ENCODE data around the gene AHSA1.
A peak's percentile ranks its signal among the peaks of the same experiment; 100 is the strongest.

Gene AHSA1

GRCh38 chr14:77474479-77475177 lies 16.7 kb downstream of the AHSA1 start:
- no peak for DNase-seq

GRCh38 chr14:77475432-77476115 lies 17.7 kb downstream of the AHSA1 start:
- DNase-seq: no peak

DNA sequence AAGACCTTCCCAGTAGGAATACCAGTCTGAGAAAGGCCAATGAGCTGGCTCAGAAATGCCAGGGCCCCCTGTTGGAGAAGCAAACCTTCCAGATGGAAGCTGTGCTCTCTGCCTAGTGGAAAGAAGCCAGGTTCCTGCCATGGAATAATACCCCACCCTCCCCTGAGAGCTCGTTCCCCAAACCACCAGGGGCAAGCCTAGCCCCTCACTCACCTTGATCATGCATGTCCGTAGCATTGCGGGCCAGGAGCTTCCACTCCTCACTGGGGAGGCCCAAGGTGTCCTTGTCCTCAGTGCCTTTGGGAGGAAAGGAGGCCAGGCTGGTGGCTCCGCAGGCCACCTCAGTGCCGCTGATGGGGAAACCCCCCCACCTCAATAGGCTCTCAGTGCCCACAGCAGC lies 20.1 kb downstream of the AHSA1 start:
- DNase-seq: no peak

DNA sequence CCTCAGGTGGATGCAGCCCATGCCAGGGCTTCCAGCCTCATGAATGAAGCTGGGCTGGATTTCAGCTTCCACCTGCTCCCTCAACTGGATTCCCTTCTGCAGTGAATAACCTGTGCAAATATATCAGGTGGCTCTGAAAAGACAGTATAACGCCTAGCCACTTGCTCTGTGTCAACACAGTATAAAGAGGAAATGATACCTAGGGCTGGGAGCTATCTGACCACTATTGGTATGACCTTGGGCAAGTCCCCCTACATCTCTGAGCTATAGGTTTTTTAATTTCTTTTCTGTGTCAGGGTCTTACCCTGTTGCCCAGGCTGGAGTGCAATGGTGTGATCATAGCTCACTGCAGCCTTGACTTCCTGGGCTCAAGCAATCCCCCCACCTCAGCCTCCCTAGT lies 20.9 kb downstream of the AHSA1 start:
- DNase-seq: no peak

DNA sequence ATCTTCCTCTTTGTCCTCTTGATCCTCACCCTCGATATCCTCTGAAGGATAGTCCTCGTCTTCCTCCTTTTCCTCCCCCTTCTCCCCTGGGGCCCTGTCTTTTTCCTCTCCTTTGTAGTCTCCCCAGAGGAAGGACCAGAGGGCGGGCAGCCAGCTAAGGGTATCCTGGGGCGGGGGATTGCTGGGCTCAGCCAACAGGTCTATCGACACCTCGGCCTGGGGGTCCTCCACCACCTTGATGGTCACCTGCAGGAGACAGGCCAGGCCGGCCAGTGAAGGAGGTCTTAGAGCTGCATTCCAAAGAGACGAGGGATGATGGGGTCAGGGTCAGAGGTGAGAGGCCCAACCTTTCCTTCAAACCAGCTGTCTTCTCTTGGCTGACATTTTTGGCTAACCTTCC lies 24.5 kb downstream of the AHSA1 start:
- DNase-seq: no peak

DNA sequence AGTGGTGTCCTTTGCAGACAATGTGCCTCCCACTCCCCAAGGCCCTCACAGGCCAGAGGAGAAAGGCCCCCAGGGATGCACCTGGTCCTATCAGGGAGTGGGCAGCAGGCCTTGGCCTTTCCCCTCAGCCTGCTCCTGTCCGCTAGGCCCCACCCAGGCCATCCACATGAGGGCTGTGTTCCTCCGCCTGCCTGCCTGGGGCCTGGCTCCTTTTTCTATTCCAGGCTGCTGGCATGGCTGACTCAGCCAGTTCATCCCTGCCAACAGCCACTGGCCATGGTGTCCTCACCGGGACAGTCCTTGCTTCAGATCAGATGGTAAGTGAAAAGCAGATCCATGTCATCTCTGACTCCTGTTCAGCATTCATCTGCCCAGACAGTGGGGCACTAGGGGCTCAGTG lies 27.4 kb downstream of the AHSA1 start:
- DNase-seq: no peak

GRCh38 chr14:77485901-77486678 lies 28.2 kb downstream of the AHSA1 start:
- no peak for DNase-seq

DNA sequence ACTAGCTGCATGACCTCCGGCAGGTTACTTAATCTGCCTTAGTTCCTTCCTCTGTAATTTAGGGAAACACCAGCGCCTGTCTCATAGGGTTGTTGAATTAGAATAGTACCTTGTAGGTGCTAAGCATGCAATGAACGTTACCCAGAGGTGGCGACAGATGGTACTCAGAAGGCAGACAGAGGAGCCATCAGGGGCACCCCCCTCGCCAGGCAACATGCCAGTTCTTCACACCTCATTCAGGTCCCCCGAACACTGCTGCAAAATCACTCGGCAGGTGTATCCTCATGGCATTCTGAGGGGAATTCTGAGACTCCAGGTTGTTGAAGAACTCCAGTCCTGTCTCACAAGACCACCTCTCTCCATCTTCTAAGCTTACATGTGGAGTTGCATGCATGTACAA lies 30.7 kb downstream of the AHSA1 start:
- DNase-seq: no peak

DNA sequence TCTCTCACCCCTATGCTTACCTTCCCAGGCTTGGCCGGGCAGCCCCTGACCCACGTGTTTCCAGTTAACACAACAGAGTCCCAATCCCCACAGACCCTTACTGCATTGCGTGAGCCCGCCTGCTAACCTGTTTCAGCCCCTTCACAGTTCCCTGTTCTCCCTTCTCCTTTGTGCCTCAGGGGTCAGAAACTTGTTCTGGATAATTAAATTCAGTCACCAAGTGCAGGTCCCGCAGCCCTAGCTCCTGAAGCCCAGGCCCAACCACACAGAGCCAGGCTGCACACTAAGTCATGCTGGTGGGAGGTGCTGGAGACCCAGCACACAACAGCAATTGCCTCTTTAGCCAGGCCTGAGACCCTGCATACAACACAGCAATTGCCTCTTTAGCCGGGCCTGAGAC lies 31.1 kb downstream of the AHSA1 start:
- no peak for DNase-seq

DNA sequence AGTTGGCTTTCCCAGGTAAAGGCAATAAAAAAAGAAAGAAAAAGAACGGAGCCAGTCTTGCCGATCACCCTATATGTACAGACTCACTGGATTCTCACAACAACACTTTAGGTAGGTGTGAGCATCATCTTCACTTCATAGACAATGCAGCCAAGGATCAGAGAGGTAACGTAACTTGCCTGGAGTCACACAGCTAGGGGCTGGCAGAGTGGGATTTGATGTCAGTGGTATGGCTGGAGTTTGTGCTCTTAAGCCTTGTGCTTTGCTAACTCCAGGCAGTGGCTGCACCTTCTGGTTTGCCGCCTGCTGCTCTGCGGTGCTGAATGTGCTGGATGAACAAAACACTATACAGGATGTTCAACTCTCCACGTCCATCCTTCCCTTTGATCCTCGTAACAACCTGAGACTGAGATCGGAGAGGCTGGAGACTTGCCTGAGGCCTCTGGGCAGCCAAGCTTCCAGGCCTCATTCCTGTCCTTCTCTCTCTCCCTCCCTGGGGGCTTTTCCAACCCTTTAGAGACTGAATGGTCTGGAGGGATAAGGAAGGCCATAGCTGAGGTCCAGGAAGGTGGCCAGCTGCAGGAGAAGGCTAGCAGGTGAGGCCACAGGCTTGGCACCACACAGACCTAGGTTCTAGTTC lies 32.6 kb downstream of the AHSA1 start:
- DNase-seq: no peak

DNA sequence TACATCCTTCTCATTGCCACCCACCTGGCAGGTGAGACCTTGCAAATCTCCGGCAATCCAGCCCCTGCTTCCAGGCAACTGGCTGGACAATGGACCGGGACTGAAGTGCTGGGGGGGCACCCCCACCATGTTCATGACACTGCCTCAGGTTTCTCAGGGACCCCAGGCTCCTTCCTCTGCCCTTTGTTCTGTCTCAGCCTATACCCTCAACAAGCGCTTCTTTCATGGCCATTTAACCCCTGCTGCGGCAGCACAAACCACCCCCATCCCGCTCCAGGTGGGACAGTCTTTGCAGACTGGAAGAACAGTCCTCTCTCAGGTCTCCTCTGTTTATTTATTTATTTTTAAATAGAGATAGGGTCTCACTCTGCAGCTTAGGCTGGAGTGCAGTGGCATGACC lies 33.2 kb downstream of the AHSA1 start:
- no peak for DNase-seq

GRCh38 chr14:77495334-77495733 lies 37.4 kb downstream of the AHSA1 start:
- DNase-seq: no peak

DNA sequence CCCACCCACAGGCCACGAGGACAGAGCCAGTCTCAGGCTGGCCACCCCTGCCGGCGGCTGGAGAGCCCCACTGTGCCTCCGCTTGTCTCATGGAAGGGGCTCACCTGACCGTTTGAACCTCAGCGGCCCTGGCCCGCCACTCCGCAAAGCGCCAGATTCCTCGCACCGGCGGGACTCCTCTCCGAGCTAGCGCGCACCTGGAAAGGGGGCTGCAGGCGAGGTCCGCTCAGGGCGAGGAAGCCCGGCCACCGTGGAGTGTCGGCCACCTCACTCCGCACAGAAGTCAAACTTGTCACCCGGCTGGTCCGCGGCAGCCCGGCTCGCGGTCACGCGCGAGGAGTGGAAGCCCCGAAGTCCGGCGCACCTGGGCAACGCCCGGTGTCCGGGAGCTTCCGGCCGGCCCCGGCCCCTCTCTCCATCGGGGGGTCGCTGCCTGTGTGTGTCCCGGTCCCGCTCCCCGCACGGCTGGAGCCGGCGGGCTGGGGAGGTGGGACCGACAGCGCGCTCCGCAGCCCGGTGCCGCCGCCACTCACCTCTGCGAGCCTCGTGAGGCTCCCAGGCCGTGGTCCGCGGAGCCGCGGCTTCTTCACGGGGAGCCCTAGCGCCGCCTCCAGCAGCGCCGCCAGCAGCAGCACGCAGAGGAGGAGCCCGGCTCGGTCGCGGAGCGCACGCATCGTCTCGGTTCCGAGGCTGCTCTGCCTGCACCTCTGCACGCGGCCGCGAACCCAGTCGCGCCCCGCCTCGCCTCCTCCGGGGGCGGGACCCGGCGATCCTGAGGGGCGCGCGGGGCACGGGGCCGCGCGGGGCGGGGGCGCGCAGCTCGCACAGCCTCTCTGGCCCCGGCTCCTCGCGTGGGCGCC lies 40.5 kb downstream of the AHSA1 start, which contains the start of gene ISM2:
TSS of gene ISM2 (minus strand) at position 697 of the 860 bp plus-strand sequence. CDS start at position 674, 23 bp downstream.
- DNase-seq: peak in 3 of 5 donors; percentile 8 to 43 (median 10)

- no peak for DNase-seq
Measured at GRCh38 chr14:77498984-77499527, 41.2 kb downstream of the AHSA1 start.

GRCh38 chr14:77502109-77502782 lies 44.4 kb downstream of the AHSA1 start:
- DNase-seq: no peak

GRCh38 chr14:77503138-77503537 lies 45.2 kb downstream of the AHSA1 start:
- no peak for DNase-seq

- DNase-seq: no peak
Measured at GRCh38 chr14:77505031-77505430, 47.1 kb downstream of the AHSA1 start.

DNA sequence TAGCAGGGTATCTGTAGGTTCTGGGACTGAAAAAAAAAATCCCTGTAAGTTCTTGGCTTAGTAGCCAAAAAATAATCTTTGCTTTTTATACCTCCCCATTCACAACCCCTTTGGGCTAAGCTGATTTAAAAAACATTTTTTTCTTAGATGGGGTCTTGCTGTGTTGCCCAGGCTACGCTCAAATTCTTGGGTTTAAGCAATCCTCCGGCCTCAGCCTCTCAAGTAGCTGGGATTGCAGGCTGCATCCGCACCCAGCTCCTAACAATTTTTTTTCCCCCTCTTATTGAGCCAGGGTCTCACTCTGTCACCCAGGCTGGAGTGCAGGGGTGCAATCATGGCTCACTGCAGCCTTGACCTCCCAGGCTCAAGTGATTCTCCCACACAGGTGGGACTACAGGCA lies 49.9 kb downstream of the AHSA1 start:
- no peak for DNase-seq

- no peak for DNase-seq
Measured at GRCh38 chr14:77508249-77508648, 50.4 kb downstream of the AHSA1 start.

DNA sequence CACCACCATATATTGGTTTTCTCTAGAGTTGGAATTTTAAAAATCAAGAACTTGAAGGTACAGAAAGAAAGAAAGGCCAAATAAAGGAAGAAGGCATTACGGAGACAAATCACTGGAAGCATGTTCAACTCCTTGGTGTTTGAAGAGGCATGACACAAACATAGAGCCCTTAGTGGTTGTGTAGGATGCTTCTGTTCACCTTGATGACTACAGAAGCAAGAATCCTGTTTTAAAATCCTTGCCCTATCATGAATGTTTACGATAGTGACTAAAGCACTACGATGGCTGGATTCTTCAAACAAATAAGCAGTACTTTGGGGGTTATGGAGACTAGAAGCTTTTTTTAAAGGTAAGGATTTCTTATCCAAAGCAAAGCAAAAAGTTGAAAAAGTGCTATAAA lies 51.0 kb downstream of the AHSA1 start:
- no peak for DNase-seq

DNA sequence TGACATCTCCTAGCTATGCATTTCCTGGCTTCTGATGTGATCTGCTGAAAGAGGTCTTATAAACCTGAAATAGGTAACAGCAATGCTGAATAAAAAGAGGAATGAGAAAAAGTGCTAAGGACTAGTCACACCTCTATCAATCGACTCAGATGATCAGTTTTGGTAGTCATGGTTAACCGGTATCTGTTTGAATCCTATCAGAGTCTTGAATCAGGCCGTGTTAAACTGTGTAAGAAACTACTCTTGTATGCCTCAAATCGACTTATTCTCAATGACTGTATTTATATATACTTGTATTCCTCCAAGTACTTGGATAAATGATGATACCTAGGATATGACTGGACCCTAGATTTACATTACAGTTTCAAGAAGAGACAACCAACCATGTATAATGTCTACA lies 51.5 kb downstream of the AHSA1 start:
- no peak for DNase-seq
